Activated B cell treated with CpG ODN at 0.5 μM for 24 hours (primary cell): ENCODE measurements around the gene MYO15A. TPM values are rescaled to one million over a fixed set of nuclear protein-coding genes. Genes with fewer than 3 reads are reported as not detected.

Experiments used
- ATAC-seq: fragments of 200-7000 bp; cut with Tn5 transposase; one replicate; pipeline ENCODE4 v1.10.0; 2021; ENCODE audit warnings: low read depth, mild to moderate bottlenecking, moderate library complexity
- CTCF ChIA-PET: fragments of 350-600 bp; sonication (Branson Sonifier 250); formaldehyde crosslinking; loops from one replicate; lab custom pipeline; 2021; ENCODE audit warnings: antibody characterized with exemption; lab: Charles Lee
- POLR2A ChIA-PET: fragments of 350-600 bp; sonication (Branson Sonifier 250); formaldehyde crosslinking; loops from one replicate; lab custom pipeline; 2021; ENCODE audit warnings: antibody characterized with exemption; lab: Charles Lee
- DNase-seq: peaks from one replicate; pipeline ENCODE4 v3.0.0; 2022
- H3K27ac Mint-ChIP-seq: one replicate; pipeline ENCODE4 v1.8.0; 2020; ENCODE audit warnings: mixed read lengths
- H3K27me3 Mint-ChIP-seq: one replicate; pipeline ENCODE4 v1.8.0; 2021; ENCODE audit warnings: mixed read lengths
- H3K36me3 Mint-ChIP-seq: one replicate; pipeline ENCODE4 v1.8.0; 2021; ENCODE audit warnings: low read depth, mixed read lengths
- H3K4me1 Mint-ChIP-seq: one replicate; pipeline ENCODE4 v1.8.0; 2021; ENCODE audit warnings: mixed read lengths
- H3K4me3 Mint-ChIP-seq: one replicate; pipeline ENCODE4 v1.8.0; 2020; ENCODE audit warnings: mild to moderate bottlenecking, mixed read lengths
- H3K9me3 Mint-ChIP-seq: one replicate; pipeline ENCODE4 v1.8.0; 2020; ENCODE audit warnings: mixed read lengths
- intact Hi-C: fragments of 100-400 bp; cut with micrococcal nuclease; formaldehyde crosslinking; loops from one replicate; pipeline ENCODE4 v1.15.1; 2024
- total RNA-seq: library from RNA; stranded (reverse); gene quantifications from 2 replicates; pipeline ENCODE4 v1.2.3, GENCODE V29; 2022
- TF ChIP-seq, protein P1 (sequence below): fragments of 200-600 bp; IDR thresholded peaks from one replicate; pipeline ENCODE4 v1.8.0; 2022; ENCODE audit warnings: antibody characterized with exemption, mild to moderate bottlenecking

Gene MYO15A
- total RNA-seq, 1 donor from 2014 or later: 1.3 TPM

DNA sequence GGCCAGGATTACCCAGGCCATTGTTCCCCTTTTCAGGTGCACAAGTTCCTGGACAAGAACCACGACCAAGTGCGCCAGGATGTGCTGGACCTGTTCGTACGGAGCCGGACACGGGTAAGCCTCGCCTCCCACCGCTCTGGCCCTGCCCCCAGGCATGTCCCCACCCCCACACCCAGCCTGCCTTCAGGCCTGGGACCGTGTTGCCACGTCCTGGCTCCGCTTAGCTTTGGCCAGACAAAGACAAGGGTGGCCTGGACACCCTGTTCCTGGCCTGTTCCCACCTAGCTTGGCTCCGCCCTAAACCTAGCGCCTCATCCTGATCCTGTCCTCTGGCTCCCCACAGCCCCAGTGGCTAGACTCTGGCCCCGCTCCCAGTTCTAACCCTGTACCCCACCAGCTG is 30.9 kb downstream of the MYO15A start:
- Mint-ChIP-seq H3K27ac (no peak overlapping the region), H3K4me1 (peaks cover 4% of the 10 kb centered on the region), H3K36me3 (no peaks in the 10 kb centered on the region), H3K27me3 (peaks cover 11% of the 10 kb centered on the region), H3K4me3 (no peak overlapping the region), H3K9me3 (no peaks in the 10 kb centered on the region)
- DNase-seq (no peak), ATAC-seq (no peak)
- TF ChIP-seq, protein P1, sequence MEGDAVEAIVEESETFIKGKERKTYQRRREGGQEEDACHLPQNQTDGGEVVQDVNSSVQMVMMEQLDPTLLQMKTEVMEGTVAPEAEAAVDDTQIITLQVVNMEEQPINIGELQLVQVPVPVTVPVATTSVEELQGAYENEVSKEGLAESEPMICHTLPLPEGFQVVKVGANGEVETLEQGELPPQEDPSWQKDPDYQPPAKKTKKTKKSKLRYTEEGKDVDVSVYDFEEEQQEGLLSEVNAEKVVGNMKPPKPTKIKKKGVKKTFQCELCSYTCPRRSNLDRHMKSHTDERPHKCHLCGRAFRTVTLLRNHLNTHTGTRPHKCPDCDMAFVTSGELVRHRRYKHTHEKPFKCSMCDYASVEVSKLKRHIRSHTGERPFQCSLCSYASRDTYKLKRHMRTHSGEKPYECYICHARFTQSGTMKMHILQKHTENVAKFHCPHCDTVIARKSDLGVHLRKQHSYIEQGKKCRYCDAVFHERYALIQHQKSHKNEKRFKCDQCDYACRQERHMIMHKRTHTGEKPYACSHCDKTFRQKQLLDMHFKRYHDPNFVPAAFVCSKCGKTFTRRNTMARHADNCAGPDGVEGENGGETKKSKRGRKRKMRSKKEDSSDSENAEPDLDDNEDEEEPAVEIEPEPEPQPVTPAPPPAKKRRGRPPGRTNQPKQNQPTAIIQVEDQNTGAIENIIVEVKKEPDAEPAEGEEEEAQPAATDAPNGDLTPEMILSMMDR: no peak
- intact Hi-C loops: no loop called here
- POLR2A ChIA-PET: interaction anchor here (0.5 to 0.8 kb wide), 2 partner anchors 45 to 139 kb away, joined by 3 read pairs; no protein-coding TSS in a partner anchor
- CTCF ChIA-PET: no interaction called here

DNA sequence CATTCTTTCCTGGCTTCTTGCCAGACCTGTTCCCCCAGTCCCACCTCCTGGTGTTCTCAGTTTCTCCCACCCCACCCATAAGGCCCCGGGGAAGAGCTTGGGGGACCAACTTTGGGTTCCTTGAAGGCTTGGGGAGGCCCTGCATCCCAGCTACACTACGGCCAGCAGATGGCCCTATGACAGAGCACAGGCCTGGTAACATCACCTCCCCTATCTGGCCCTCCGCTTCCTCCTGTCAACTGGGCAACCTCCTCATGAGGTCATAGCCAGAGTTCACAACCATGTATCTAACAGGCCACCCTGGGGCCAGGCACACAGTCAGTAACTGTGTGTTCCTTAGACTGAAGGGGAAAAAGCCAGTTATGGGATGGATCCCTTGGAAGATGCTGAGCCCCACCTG is 31.4 kb downstream of the MYO15A start:
- Mint-ChIP-seq H3K27me3 (peaks cover 11% of the 10 kb centered on the region), H3K4me1 (peaks cover 4% of the 10 kb centered on the region), H3K9me3 (no peaks in the 10 kb centered on the region), H3K4me3 (no peak overlapping the region), H3K27ac (no peak overlapping the region), H3K36me3 (no peaks in the 10 kb centered on the region)
- TF ChIP-seq, protein P1: no peak
- POLR2A ChIA-PET: interaction anchor here (0.5 to 0.8 kb wide), 2 partner anchors 44 to 139 kb away, joined by 3 read pairs; no protein-coding TSS in a partner anchor
- DNase-seq: no peak
- ATAC-seq: no peak
- CTCF ChIA-PET: no interaction called here
- intact Hi-C loops: no loop called here

DNA sequence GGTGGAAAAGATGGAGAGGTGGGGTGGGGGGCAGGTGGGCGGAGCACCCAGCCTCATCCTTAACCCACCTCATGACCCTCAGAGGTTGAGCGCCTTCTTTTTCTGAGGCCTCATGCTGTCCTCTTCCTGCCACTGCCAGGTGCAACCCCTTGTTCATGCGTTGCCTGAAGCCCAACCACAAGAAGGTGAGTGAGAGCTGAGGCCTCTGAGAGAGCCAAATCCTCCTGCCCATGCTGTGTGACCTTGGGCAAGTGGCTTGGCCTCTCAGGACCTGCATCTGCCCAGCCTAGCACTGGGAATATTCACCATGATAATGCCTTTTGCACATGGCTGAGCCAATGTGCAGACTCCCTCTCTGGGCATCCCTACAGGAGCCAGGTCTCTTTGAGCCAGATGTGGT is 32.1 kb downstream of the MYO15A start:
- H3K4me1 Mint-ChIP-seq: peaks cover 4% of the 10 kb centered on the region
- CTCF ChIA-PET: interaction anchor here (0.6 to 2.3 kb wide), 3 partner anchors 44 to 471 kb away, joined by 3 to 12 read pairs (median 4); partner anchors contain the start of gene ALKBH5
- ATAC-seq: no peak

DNA sequence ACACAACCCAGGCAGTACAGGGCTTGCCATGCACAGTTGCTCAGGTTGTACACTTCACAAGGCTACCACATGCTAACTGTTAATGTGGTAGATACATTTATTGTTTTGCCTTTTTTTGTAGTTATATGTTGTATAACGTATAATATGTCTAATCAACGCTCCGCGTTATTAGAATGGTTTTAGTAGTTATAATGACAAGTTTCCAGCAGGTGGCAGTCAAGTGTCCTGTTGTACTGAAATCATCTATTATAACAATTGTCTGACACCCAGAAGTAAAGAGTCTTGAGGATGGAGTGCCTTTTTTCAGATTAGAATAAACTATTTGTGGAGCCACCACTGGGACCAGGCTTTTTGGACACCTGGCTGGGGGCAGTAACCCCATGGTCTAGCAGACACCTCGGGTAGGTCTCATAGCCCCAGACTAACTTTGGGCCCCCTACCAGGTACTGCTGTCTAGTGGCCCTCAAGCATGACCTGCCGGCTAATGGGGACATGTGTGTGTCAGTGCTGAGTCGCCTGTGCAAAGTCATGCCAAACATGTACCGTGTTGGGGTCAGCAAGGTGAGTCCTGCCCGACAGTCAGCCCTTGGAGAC is 32.8 kb downstream of the MYO15A start:
- Mint-ChIP-seq H3K4me1 (peaks cover 4% of the 10 kb centered on the region), H3K4me3 (no peak overlapping the region), H3K27ac (no peak overlapping the region), H3K36me3 (no peaks in the 10 kb centered on the region), H3K9me3 (no peaks in the 10 kb centered on the region), H3K27me3 (peaks cover 6% of the 10 kb centered on the region)
- TF ChIP-seq, protein P1: peak; percentile 31
- intact Hi-C loops: loop anchor here (1.0 kb wide), 3 partner anchors 12 to 76 kb away; partner anchors contain the start of gene ALKBH5
- ChIA-PET POLR2A (interaction anchor here (0.6 kb wide), 1 partner anchor 111 kb away, joined by 6 read pairs; no protein-coding TSS in a partner anchor), CTCF (interaction anchor here (0.6 to 2.3 kb wide), 4 partner anchors 44 to 470 kb away, joined by 3 to 12 read pairs (median 4); partner anchors contain the start of gene ALKBH5)
- ATAC-seq: peak; percentile 69
- DNase-seq: no peak

More for the DNA sequence above, 32.1 kb downstream of the MYO15A start:
- TF ChIP-seq, protein P1: no peak
- no peak for DNase-seq
- Mint-ChIP-seq H3K9me3 (no peaks in the 10 kb centered on the region), H3K27me3 (peaks cover 11% of the 10 kb centered on the region), H3K36me3 (no peaks in the 10 kb centered on the region), H3K4me3 (no peak overlapping the region), H3K27ac (no peak overlapping the region)
- intact Hi-C loops: loop anchor here (1.0 kb wide), 3 partner anchors 13 to 77 kb away; partner anchors contain the start of gene ALKBH5
- POLR2A ChIA-PET: interaction anchor here (0.6 kb wide), 1 partner anchor 110 kb away, joined by 6 read pairs; no protein-coding TSS in a partner anchor

DNA sequence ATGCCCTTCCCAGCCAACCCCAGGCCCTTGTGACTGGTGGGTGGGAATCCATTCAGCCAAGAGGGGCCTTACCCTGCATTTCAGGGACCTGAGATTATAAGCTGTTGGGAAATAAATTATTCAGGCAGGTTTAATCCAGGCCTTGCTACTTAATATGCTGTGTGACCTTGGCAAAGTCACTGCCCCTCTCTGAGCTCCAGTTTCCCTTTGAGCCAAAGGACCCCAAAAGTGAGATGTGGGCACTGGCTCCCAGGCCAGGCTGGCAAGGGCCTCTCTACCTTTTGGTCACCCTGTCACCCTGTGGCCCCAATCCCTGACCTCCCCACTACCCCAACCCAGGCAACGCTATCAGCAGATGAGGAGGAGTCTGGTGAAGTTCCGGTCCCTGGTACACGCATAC is 33.9 kb downstream of the MYO15A start:
- Mint-ChIP-seq H3K27ac (no peak overlapping the region), H3K4me3 (no peak overlapping the region), H3K9me3 (no peaks in the 10 kb centered on the region), H3K36me3 (no peaks in the 10 kb centered on the region), H3K27me3 (peaks cover 4% of the 10 kb centered on the region), H3K4me1 (peaks cover 4% of the 10 kb centered on the region)
- POLR2A ChIA-PET: no interaction called here
- DNase-seq (no peak), ATAC-seq (no peak)
- TF ChIP-seq, protein P1: no peak
- intact Hi-C loops: no loop called here
- CTCF ChIA-PET: interaction anchor here (0.8 to 2.3 kb wide), 2 partner anchors 43 to 74 kb away, joined by 3 to 12 read pairs; partner anchors contain the start of gene ALKBH5
